22Rv1 (cell line): Measurements from ENCODE around the gene C1orf94.

Experiments used
- ZFX ChIP-seq: fragments of 450-650 bp; IDR thresholded peaks from 2 replicates; pipeline ENCODE4 v1.6.1; 2017; ENCODE audit warnings: antibody characterized with exemption, borderline replicate concordance
- TF ChIP-seq, protein P1 (sequence below): fragments of 450-650 bp; IDR thresholded peaks from 2 replicates; pipeline ENCODE4 v1.5.1; 2017; ENCODE audit warnings: mild to moderate bottlenecking

DNA sequence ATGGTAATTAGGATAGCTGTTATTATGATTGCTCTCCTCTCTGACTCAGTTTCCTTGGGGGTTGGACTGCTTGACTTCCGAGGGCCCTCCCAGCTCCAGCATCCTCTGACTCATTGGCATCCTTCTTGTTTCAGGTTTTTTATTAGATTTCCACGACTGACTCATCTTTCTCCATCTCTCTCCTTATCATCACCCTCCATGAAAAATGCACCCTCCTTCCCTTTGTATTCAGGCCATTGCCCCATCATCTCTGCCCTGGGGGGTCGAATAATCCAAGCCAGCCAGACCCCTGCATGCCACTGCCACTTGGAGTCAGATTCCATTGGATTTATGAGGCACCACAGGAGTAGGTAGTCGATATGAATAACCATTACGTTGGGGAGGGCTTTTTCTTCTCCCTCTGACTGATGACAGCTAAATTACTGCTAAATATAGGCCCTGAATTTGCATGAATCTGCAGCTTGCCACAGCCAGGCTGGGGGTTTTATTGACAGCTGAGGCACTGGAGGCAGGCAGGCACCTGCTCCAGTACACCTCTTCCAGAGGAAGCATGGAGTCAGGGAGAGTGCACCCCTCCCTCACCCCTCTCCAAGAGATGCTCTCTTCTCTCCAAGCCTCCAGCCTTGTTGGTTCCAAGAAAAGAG lies 91.7 kb downstream of the C1orf94 start:
- TF ChIP-seq, protein P1, sequence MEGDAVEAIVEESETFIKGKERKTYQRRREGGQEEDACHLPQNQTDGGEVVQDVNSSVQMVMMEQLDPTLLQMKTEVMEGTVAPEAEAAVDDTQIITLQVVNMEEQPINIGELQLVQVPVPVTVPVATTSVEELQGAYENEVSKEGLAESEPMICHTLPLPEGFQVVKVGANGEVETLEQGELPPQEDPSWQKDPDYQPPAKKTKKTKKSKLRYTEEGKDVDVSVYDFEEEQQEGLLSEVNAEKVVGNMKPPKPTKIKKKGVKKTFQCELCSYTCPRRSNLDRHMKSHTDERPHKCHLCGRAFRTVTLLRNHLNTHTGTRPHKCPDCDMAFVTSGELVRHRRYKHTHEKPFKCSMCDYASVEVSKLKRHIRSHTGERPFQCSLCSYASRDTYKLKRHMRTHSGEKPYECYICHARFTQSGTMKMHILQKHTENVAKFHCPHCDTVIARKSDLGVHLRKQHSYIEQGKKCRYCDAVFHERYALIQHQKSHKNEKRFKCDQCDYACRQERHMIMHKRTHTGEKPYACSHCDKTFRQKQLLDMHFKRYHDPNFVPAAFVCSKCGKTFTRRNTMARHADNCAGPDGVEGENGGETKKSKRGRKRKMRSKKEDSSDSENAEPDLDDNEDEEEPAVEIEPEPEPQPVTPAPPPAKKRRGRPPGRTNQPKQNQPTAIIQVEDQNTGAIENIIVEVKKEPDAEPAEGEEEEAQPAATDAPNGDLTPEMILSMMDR = no peak
- no peak for TF ChIP-seq ZFX
